ENCODE results near the gene CEP83. TPM values are rescaled to one million over a fixed set of nuclear protein-coding genes. Genes with fewer than 3 reads are reported as not detected.
A peak's percentile ranks its signal among the peaks of the same experiment; 100 is the strongest.
"Not testable (repeated sequence)": the region's sequence is repeated elsewhere in the genome, so short reads cannot be mapped to it uniquely, and the experiment has no call there.

CEP83 gene
- 10 to 100 TPM; 15.0 to 16.7 TPM for total RNA-seq
- long read RNA-seq, donor 1, partial matches to known transcripts = 1 of 4 reads
- long read RNA-seq, donor 1, other reads (novel, unspliced or antisense) = 2 of 4 reads
- long read RNA-seq, donor 2, partial matches to known transcripts = 10 of 16 reads
- long read RNA-seq, donor 2, other reads (novel, unspliced or antisense) = 5 of 16 reads

DNA sequence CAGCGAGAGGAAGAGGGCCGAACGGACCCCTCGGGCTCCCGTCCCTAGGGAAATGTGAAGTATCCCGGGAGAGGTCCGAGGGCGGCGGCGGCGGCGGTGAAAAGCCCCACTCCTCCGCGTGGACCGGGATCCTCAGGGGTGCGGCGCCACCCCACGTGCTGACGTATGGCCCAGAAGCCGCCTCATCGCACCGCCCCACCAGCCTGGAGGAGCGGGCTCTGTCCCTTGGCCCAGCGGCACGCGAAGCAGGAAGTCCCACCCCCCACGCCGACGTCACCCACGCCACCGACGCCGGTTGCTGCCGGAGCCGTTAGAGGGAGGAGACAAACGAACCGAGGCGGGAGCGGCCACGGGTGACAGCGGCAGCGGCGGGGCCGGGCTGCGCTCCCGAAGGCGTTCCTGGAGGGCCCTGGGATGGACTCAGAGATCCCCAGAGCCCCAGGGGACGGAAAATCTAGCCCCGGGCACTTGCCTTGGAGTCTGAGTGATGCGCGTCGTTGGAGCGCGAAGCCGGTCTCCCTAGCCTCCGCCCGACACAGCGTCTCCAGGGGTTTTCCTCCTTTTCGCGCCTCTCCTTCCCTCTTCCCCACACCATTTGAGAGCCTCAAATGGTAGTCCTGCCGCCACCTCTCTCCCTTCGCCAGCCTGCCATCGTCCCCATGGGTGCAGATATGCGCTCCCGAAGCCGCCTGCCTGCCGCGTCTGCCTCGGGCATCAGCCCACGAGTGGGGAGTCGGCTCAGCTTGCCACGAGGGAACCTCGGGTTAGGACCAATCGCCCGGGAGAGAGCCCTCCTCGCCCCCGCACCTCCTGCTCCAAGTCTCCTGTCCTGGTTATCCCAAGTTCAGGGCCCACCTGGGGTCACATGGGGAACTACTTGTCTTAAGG lies at the start of gene CEP83:
TSS of gene CEP83 (minus strand) at position 140 of the 888 bp plus-strand sequence. CDS start 47,377 bp downstream, outside the sequence.
- intact Hi-C loops (cut with DNase I) = no loop called here
- DNase-seq (ENCODE audit: low spot score) = peak; percentile 99

DNA sequence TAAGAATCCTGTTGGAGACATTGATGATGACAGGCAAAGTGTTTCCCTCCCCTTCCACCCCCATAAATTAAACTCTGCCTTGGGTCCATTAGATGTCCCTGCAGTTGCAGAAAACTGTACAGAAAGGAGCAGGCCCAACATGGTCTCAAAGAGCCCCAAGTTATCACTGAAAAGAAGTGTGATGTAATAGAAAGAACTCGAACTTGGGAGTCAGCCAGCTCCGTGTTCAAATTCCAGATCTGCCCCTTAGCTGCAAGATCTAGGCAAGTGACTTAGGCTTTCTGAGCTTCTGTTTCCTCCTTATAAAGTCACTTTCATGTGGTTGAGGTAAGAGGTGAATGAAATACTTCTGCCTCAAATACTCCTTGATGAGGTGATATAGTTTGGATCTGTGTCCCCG lies 49.6 kb upstream of the CEP83 start:
- intact Hi-C loops (cut with DNase I) = no loop called here
- no peak for DNase-seq (ENCODE audit: low spot score)

- intact Hi-C loops (cut with DNase I) = no loop called here
These were observed 47.8 kb upstream of the CEP83 start for GRCh38 chr12:94507455-94507854.

GRCh38 chr12:94504386-94504785 lies 44.7 kb upstream of the CEP83 start:
- intact Hi-C loops (cut with DNase I) = no loop called here
- no peak for DNase-seq (ENCODE audit: low spot score)

More at GRCh38 chr12:94507455-94507854, 47.8 kb upstream of the CEP83 start:
- DNase-seq (ENCODE audit: low spot score) = no peak

DNA sequence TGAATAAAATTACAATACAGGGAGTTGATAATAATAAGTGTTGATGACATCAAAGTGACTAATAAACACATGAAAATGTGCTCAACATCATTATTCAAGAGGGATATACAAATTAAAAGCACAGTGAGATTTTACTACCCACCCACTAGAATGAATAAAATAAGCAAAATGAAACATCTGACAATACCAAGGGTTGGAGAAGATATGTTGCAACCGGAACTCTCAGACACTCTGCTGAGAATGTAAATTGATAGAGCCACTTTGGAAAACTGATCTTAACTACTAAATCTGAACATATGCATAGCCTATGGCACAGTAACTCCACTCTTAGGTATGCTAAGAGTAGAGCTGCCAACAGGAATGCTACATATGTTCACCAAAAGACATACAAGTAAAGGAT lies 44.0 kb upstream of the CEP83 start:
- DNase-seq (ENCODE audit: low spot score) = no peak
- intact Hi-C loops (cut with DNase I) = no loop called here

DNA sequence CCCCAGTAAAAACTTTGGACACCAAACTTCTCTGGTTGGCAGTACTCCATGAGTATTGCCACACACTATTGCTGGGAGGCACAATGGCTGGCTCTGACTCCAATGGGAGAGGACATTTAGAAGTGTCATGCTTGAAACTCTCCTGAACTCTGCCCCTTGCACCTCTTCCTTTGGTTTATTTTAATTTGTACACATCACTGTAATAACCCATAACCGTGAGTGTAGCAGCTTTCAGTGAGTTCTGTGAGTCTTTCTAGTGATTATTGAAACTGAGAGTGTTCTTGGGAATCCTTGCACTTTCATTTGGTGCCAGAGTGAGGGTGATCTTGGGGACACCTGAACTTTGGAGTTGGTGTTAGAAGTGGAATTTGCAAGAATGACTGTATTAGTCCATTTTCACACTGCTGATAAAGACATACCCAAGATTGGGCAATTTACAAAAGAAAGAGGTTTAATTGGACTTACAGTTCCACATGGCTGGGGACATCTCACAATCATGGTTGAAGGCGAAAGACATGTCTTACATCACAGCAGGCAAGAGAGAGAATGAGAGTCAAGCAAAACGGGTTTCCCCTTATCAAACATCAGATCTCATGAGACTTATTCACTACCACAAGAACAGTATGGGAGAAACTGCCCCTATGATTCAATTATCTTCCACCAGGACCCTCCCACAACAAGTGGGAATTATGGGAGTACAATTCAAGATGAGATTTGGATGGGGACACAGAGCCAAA lies 41.3 kb upstream of the CEP83 start:
- no peak for DNase-seq (ENCODE audit: low spot score)
- intact Hi-C loops (cut with DNase I) = no loop called here

DNA sequence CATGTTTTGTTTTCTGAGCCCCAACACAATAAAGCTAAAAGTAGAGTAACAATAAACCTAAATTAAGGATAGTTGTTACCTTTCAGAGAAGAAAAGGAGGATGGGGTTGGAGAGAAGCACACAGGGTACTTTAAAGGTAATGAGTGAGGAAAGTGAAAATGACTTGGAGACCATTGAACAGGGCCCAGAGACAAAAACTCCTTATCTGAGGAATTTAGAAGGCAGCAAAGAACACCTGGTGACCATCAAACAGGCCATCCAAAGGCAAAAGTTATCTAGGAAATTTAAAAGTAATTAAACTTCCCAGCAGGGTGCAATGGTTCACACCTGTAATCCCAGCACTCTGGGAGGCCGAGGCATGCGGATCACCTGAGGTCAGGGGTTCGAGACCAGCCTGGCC lies 39.0 kb upstream of the CEP83 start:
- DNase-seq (ENCODE audit: low spot score) = no peak
- intact Hi-C loops (cut with DNase I) = no loop called here

DNA sequence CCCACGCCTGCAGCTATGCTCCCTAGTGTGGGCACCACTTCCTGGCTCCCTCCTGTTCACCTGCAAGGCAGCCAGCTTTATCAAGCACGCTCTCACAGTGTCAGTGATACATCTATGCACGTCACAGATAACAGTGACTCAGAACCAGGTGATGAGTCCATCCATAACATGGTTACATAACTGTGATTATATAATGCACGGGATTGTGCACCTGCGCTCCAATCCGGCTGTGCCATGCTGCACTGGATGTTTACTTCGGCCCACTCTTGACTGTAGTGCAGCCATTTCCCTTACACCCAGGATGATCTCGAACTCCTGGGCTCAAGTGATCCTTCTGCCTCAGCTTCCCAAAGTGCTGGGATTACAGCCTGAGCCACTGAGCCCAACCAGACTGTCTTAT lies 38.4 kb upstream of the CEP83 start:
- intact Hi-C loops (cut with DNase I) = no loop called here
- DNase-seq (ENCODE audit: low spot score) = no peak

DNA sequence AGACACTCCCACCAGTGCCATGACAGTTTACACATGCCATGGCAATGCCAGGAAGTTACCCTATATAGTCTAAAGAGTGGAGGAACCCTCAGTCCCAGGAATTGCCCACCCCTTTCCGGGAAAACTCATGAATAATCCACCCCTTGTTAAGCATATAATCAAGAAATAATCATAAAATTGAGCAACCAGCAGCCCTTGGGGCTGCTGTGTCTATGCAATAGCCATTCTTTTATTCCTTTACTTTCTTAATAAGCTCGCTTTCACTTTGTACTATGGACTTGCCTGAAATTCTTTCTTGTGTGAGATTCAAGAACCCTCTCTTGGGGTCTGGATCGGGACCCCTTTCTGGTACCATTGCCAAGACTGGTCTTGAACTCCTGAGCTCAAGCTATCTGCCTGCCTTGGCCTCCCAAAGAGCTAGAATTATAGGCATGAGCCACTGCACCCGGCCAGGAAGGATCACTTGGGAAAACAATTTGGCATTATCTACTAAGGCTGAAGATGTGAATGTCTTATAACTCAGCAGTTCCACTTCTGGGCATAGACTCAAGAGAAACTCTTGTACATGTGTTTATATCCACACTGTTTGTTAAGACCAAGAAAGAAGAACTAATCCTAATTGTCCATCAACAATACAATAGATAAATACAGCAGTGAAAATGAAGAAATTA lies 35.9 kb upstream of the CEP83 start:
- intact Hi-C loops (cut with DNase I) = no loop called here
- no peak for DNase-seq (ENCODE audit: low spot score)

DNA sequence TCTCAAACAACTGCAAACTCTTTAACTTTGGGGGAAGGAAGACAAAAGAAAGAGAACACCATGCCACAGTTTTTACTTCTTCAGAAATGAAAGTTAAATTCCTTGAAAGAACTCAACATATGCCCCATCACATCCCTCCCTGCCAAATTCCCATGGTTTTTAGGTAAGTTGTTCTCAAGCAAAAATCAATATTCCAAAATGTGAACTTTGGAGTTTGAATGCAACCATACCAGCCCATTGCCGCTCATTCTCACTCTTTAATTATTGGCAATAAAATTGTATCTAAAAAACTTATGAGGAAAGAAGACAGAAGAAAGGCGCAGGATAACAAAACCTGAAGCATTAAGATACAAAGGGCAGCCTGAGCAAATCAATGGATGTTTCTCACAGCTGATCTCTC lies 31.8 kb upstream of the CEP83 start:
- no peak for DNase-seq (ENCODE audit: low spot score)
- intact Hi-C loops (cut with DNase I) = no loop called here

GRCh38 chr12:94488463-94488862 lies 28.8 kb upstream of the CEP83 start:
- no peak for DNase-seq (ENCODE audit: low spot score)
- intact Hi-C loops (cut with DNase I) = no loop called here

DNA sequence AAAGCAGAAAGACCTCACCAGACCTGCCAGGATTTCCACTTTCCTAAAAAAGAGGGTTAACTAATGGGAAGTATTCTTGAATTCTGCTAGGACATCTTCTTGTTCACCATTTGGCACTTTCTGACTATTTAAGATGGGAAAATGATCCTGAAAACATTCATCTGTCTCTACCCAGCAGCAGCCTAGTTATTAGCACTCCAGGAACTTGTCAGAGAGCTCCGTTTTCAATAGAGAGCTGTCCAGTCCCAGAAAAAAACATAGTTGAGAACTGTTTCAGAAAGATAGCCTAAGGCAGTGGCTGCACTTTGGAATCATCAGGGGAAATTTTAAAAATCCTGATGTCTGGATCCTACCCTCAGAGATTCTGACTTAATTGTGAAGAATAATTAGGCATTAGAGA lies 22.1 kb upstream of the CEP83 start:
- intact Hi-C loops (cut with DNase I) = no loop called here
- DNase-seq (ENCODE audit: low spot score) = no peak

DNA sequence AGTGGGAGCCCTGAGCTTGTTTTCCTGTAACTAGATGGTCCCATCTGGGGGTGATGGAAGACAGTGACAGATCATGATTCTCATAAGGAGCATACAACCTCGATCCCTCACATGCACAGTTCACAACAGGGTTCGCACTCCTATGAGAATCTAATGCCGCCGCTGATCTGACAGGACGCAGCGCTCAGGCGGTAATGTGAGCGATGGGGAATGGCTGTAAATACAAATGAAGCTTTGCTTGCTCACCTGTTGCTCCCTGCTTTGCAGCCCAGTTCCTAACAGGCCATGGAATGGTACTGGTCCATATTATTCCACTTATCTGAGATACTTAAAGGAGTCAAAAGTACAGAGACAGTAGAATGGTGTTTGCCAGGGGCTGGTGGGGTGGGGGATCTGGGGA lies 9.9 kb upstream of the CEP83 start:
- intact Hi-C loops (cut with DNase I) = no loop called here
- DNase-seq (ENCODE audit: low spot score) = no peak

DNA sequence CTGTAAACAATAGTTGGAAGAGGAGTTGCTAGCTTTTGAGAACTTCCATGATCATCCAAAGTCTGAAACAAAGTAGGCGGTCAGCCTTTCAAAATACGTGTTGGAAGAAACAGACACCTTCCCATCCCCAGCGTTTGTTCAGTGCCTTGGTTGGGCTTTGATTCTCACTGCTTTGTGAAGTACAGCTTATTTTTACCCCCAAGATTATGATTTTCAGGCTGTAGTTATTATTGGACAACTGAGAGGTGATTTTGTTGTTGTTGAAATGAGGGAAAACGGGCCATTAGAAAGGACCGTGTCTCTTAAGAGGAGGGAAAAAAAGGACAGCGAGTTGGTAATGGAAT lies 921 bp upstream of the CEP83 start:
- intact Hi-C loops (cut with DNase I) = no loop called here
- DNase-seq (ENCODE audit: low spot score) = no peak

DNA sequence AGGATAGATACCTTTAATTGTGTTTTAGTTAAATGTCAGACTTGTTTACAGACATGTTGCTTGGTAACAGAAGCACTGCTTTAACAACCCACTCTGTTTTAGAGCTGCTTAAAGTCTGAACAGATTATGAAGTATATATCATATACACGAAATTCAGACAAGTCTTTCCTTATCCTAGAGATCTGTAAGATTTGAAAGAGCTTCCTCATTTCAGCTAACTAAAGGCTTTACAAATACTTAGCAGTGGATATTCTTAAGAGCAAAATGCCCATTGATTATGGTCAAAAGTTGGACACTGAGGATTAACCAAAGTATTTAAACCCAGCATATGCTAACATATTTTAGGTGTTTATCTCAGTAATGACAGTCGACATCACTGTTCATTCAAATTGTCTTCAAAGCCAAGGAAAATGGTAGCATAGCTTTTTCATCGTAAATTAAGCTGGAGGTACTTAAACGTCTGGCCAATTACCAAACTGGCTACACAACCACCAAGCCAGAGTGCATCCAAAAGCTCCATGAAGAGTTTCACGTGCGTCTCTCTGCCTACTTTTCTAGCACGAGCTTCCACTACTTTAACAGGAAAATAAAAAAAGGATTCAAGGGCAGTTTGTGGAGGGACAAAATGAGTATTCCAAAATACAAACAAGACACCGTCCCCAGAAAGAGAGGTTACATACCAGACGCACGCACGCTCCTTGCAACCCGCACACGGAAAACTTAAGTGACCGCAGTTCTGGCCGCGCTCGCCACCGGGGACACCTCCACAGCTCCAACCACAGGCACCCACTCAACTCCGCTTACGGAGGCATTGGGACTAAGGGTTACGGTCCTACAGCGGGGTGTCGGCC lies 565 bp downstream of the CEP83 start:
- intact Hi-C loops (cut with DNase I) = no loop called here
- DNase-seq (ENCODE audit: low spot score) = no peak

DNA sequence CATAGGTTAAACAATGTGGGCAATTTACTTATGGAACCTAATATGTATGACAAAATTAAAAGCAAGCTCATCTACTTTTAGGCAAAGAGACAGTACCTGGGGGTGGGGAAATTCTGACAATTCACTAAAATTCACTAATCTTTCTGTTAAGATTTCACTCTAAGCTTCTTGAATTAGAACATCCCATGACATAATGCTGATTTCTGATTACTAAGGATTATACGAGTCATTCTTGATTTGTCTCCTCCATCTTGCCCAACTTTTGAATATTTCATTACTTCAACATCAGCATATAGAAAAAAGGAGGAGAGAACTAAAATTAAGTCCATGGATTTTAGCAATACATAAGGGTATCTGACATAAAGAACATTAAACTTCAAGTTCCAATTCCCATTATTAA lies 2.4 kb downstream of the CEP83 start:
- DNase-seq (ENCODE audit: low spot score) = no peak
- intact Hi-C loops (cut with DNase I) = no loop called here

DNA sequence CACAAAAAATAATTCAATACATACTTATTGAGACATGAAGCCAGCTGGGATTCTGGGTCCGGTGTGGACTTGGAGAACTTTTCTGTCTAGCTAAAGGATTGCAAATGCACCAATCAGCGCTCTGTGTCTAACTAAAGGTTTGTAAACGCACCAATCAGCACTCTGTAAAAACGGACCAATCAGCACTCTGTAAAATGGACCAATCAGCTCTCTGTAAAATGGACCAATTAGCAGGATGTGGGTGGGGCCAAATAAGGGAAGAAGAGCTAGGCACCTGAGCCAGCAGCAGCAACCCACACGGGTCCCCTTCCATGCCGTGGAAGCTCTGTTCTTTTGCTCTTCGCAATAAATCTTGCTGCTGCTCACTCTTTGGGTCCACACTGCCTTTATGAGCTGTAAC lies 5.3 kb downstream of the CEP83 start:
- not testable (repeated sequence) for DNase-seq (ENCODE audit: low spot score)

DNA sequence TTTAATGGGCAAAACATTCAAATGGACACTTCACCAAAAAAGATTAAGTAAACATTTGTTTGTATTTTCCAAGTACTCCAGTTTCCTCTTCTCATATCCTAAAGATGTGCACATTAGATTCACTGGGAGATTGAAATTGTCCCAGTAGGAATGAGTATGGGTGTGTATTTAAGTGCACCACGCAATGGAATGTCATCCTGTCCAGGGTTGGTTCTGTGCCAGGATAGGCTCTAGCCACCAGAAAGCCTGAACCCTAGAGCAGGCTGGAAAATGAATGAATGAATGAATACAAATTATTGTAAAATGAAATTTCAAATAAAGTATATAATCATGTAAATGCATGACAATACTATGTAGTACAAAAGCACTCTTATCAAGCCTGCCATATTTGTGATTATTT lies 14.0 kb downstream of the CEP83 start:
- intact Hi-C loops (cut with DNase I) = no loop called here
- DNase-seq (ENCODE audit: low spot score) = no peak

More for the DNA sequence above, 5.3 kb downstream of the CEP83 start:
- intact Hi-C loops (cut with DNase I) = not testable (repeated sequence)

GRCh38 chr12:94437303-94437702 lies 22.4 kb downstream of the CEP83 start:
- intact Hi-C loops (cut with DNase I) = no loop called here
- no peak for DNase-seq (ENCODE audit: low spot score)

Data from posterior vena cava (tissue), 2 donors.